K562 (cell line): ENCODE measurements around the gene SORCS2. TPM values are rescaled to one million over a fixed set of nuclear protein-coding genes. Genes with fewer than 3 reads are reported as not detected.

ENCODE experiments used
- ATAC-seq: fragments of 200-7000 bp; cut with Tn5 transposase; 3 replicates; pipeline ENCODE4 v1.9.1; 2020; ENCODE audit warnings: moderate library complexity
- BruUV-seq: library from RNA; stranded (reverse); fragments of 400-500 nt; replicated peaks from 2 replicates; lab custom pipeline; 2021; lab: Mats Ljungman, UMichigan
- CTCF ChIA-PET: fragments of 300-600 bp; formaldehyde crosslinking; extraction: SDS; loops from one replicate; lab custom pipeline; 2021; ENCODE audit warnings: low intra/inter-chr PET ratio; lab: Yijun Ruan, JAX
- POLR2A ChIA-PET: fragments of 300-600, 350-650 bp; sonication (Branson Sonifier 250); formaldehyde crosslinking; extraction: SDS; loops from one replicate; lab custom pipeline; 2021; ENCODE audit warnings: antibody characterized with exemption, inconsistent platforms; lab: Yijun Ruan, JAX
- DNase-seq, 4 experiments: peaks; one replicate each; pipeline versions ENCODE4 v3.0.0 to v3.0.0-alpha.2; 2011 to 2018; ENCODE audit warnings: low spot score in 3 of 4, mixed read lengths in 3 of 4; ENCODE audit errors: extremely low read depth in 1 of 4
- FAIRE-seq: peaks from 2 replicates; lab custom pipeline; 2011; peaks lifted over from hg19 to GRCh38; lab: Jason Lieb, UNC
- H2AFZ ChIP-seq: 2 replicates; pipeline ENCODE4 v1.6.0; 2011; ENCODE audit warnings: low read depth, low read length, control low read depth, inconsistent platforms
- H3K27ac ChIP-seq: fragments of 200-600 bp; 3 replicates; pipeline ENCODE4 v1.8.0; 2011; ENCODE audit warnings: low read depth, mild to moderate bottlenecking, control low read depth, inconsistent platforms, low read length, moderate library complexity, mixed read lengths; ENCODE audit errors: extremely low read depth
- H3K27me3 ChIP-seq, 2 experiments: fragments of 300-600 bp in 1 of 2; 2 replicates in 1 of 2; 3 replicates in 1 of 2; pipeline versions ENCODE4 v1.6.0 to v1.8.0; 2011; ENCODE audit warnings: inconsistent platforms in 2 of 2, low read length in 2 of 2, mild to moderate bottlenecking in 1 of 2, mixed read lengths in 1 of 2, moderate library complexity in 1 of 2; ENCODE audit not compliant: control insufficient read depth in 2 of 2, insufficient read depth in 2 of 2
- H3K36me3 ChIP-seq: fragments of 300-600 bp; 3 replicates; pipeline ENCODE4 v1.8.0; 2011; ENCODE audit warnings: mild to moderate bottlenecking, low read length, inconsistent platforms; ENCODE audit not compliant: control insufficient read depth, insufficient read depth
- H3K4me1 ChIP-seq, 2 experiments: fragments of 200-600 bp in 1 of 2; replicated peaks in 1 of 2; 2 replicates in 1 of 2; 3 replicates in 1 of 2; pipeline versions ENCODE4 v1.5.1 to v1.8.0; 2011; ENCODE audit warnings: inconsistent platforms in 2 of 2, low read length in 2 of 2, mild to moderate bottlenecking in 1 of 2, mixed read lengths in 1 of 2, moderate library complexity in 1 of 2; ENCODE audit not compliant: control insufficient read depth in 2 of 2, insufficient read depth in 2 of 2
- H3K4me2 ChIP-seq: 2 replicates; pipeline ENCODE4 v1.6.1; 2011; ENCODE audit warnings: low read length, control low read depth, inconsistent platforms, mixed read lengths; ENCODE audit not compliant: insufficient read depth
- H3K4me3 ChIP-seq: fragments of 200-600 bp; sonication (generic), shearing (Covaris generic); 2 replicates; pipeline ENCODE4 v1.5.1; 2016; ENCODE audit warnings: control low read depth, inconsistent platforms
- H3K79me2 ChIP-seq: fragments of 200-600 bp; 3 replicates; pipeline ENCODE4 v1.8.0; 2011; ENCODE audit warnings: low read length, inconsistent platforms; ENCODE audit not compliant: control insufficient read depth, insufficient read depth
- H3K9ac ChIP-seq, 2 experiments: 2 replicates each; pipeline versions ENCODE4 v1.6.0 to v1.6.1; 2011; ENCODE audit warnings: low read depth in 2 of 2, low read length in 2 of 2, control low read depth in 1 of 2, inconsistent platforms in 1 of 2, mild to moderate bottlenecking in 1 of 2, mixed read lengths in 1 of 2; ENCODE audit not compliant: insufficient read depth in 1 of 2
- H3K9me1 ChIP-seq: one replicate; pipeline ENCODE4 v1.6.0; 2011; ENCODE audit warnings: inconsistent platforms, mild to moderate bottlenecking, low read length, moderate library complexity; ENCODE audit not compliant: control insufficient read depth, insufficient read depth
- H3K9me3 ChIP-seq: replicated peaks from 2 replicates; pipeline ENCODE4 v1.5.1; 2011; ENCODE audit warnings: low read depth, low read length, inconsistent platforms; ENCODE audit not compliant: control insufficient read depth, insufficient read depth
- H4K20me1 ChIP-seq: replicated peaks from 2 replicates; pipeline ENCODE4 v1.6.1; 2011; ENCODE audit warnings: low read length, inconsistent platforms, mixed read lengths; ENCODE audit not compliant: control insufficient read depth, insufficient read depth
- ATF1 ChIP-seq, 2 experiments: fragments of 450-650 bp in 1 of 2; IDR thresholded peaks; 2 replicates each; pipeline ENCODE4 v1.6.1; 2016; ENCODE audit warnings: missing compliant biosample characterization in 1 of 2, missing genetic modification characterization in 1 of 2
- BRCA1 ChIP-seq, 2 experiments: fragments of 450-650 bp in 1 of 2; sonication (generic) in 1 of 2; formaldehyde crosslinking in 1 of 2; IDR thresholded peaks; 2 replicates each; pipeline versions ENCODE4 v1.5.0 to v1.6.1; 2017 to 2020; ENCODE audit warnings: mild to moderate bottlenecking in 1 of 2, missing genetic modification reagents in 1 of 2
- CXXC5 ChIP-seq: fragments of 250-450 bp; sonication (Bioruptor Pico); IDR thresholded peaks from 2 replicates; pipeline ENCODE4 v1.8.0; 2022; ENCODE audit warnings: inconsistent platforms, mild to moderate bottlenecking, moderate library complexity
- ESRRB ChIP-seq: fragments of 250-450 bp; sonication (Bioruptor Pico); IDR thresholded peaks from 2 replicates; pipeline ENCODE4 v1.5.0; 2020; ENCODE audit warnings: mild to moderate bottlenecking, moderate library complexity, borderline replicate concordance
- HDAC8 ChIP-seq: fragments of 450-650 bp; IDR thresholded peaks from 2 replicates; pipeline ENCODE4 v1.6.1; 2016; ENCODE audit warnings: mild to moderate bottlenecking, missing genetic modification characterization, moderate library complexity, missing compliant biosample characterization
- MEF2A ChIP-seq: IDR thresholded peaks from 2 replicates; pipeline ENCODE4 v1.6.1; 2011; ENCODE audit warnings: low read depth, mild to moderate bottlenecking, low read length, moderate library complexity; ENCODE audit not compliant: control insufficient read depth
- MTA3 ChIP-seq: fragments of 450-650 bp; formaldehyde crosslinking; IDR thresholded peaks from 2 replicates; pipeline ENCODE4 v1.6.1; 2017; ENCODE audit warnings: mild to moderate bottlenecking, borderline replicate concordance
- MYBL2 ChIP-seq, 2 experiments: fragments of 450-650 bp in 1 of 2; sonication (generic) in 1 of 2; formaldehyde crosslinking in 1 of 2; IDR thresholded peaks; 2 replicates each; pipeline versions ENCODE4 v1.6.1 to v1.8.1; 2017 to 2022; ENCODE audit warnings: borderline replicate concordance in 1 of 2, inconsistent platforms in 1 of 2, low read depth in 1 of 2, mild to moderate bottlenecking in 1 of 2, missing genetic modification reagents in 1 of 2, moderate library complexity in 1 of 2
- NCOA4 ChIP-seq: fragments of 450-650 bp; IDR thresholded peaks from 2 replicates; pipeline ENCODE4 v1.6.1; 2018; ENCODE audit warnings: mild to moderate bottlenecking; ENCODE audit not compliant: partially characterized antibody
- NFIC ChIP-seq: fragments of 450-650 bp; IDR thresholded peaks from 2 replicates; pipeline ENCODE4 v1.6.1; 2017; ENCODE audit warnings: mild to moderate bottlenecking, inconsistent platforms
- POU5F1 ChIP-seq: fragments of 150-350 bp; IDR thresholded peaks from 2 replicates; pipeline ENCODE4 v1.6.1; 2014; ENCODE audit warnings: borderline replicate concordance, low read length, low read depth, mild to moderate bottlenecking; ENCODE audit not compliant: partially characterized antibody
- PTTG1 ChIP-seq: fragments of 450-650 bp; IDR thresholded peaks from 2 replicates; pipeline ENCODE4 v1.6.1; 2016; ENCODE audit warnings: low read depth, mild to moderate bottlenecking, missing genetic modification characterization, missing compliant biosample characterization
- RNF219 ChIP-seq: fragments of 250-450 bp; sonication (Bioruptor Pico); IDR thresholded peaks from 2 replicates; pipeline ENCODE4 v1.5.0; 2022; ENCODE audit warnings: mild to moderate bottlenecking
- ZBTB17 ChIP-seq: fragments of 450-650 bp; formaldehyde crosslinking; IDR thresholded peaks from 2 replicates; pipeline ENCODE4 v1.4.0; 2020; ENCODE audit warnings: mild to moderate bottlenecking
- WGBS: fragments of 100-300 bp; shearing (Covaris generic); methylation state at CpG from one replicate; pipeline ENCODE4 v1.1.6; 2016; ENCODE audit warnings: low coverage, mixed read lengths; ENCODE audit not compliant: insufficient coverage; ENCODE audit errors: missing lambda C conversion rate; 5-methylcytosine and 5-hydroxymethylcytosine counted together
- in situ Hi-C: fragments of 300-500 bp; cut with MboI; formaldehyde crosslinking; loops from 4 replicates; pipeline ENCODE4 v1.15.0; 2018; ENCODE audit warnings: inconsistent platforms, mixed read lengths
- intact Hi-C: fragments of 100-400 bp; cut with micrococcal nuclease; formaldehyde crosslinking; loops from 2 replicates; pipeline ENCODE4 v1.14.2; 2022
- polyA plus RNA-seq, 8 experiments: library from polyadenylated mRNA; depleted of rRNA in 4 of 8; stranded (reverse) in 5 of 8; unstranded in 3 of 8; fragments of >200 nt; fragmentation: Nextera tagmentation in 2 of 8; fragmentation: Illumina TruSeq in 1 of 8; extraction: Ambion mirVana in 2 of 8; extraction: Trizol in 1 of 8; gene quantifications; 2 replicates each; pipeline versions ENCODE4 v1.2.1 to v1.2.3, GENCODE V29; 2011 to 2014; ENCODE audit warnings: inconsistent platforms in 1 of 8, missing spikeins in 1 of 8
- total RNA-seq, 7 experiments: library from RNA; depleted of rRNA in 6 of 7; stranded (reverse); fragments of >200 nt in 6 of 7; fragmentation: Illumina TruSeq in 2 of 7; extraction: Trizol in 2 of 7; gene quantifications; 2 replicates each; pipeline versions ENCODE4 v1.2.1 to v1.2.3, GENCODE V29; 2011 to 2021; ENCODE audit warnings: low replicate concordance in 1 of 7

Gene SORCS2
- total and polyA plus RNA-seq, 9 of the 15 experiments (the other 6 are each of a cell fraction or from before 2014, with no cell fraction given), result not detected

- no peak for FAIRE-seq
- ChIA-PET POLR2A (no interaction called here), CTCF (no interaction called here)
- Histone ChIP-seq H3K4me1 (peaks cover 3 to 8% of the 10 kb centered on the region in 2 experiments; a peak in 2 of 5 replicates), H3K4me3 (no peak overlapping the region), H2AFZ (no peak overlapping the region), H3K27me3 (peaks cover 3 to 37% of the 10 kb centered on the region in 2 experiments; a peak in 3 of 5 replicates), H3K36me3 (no peaks in the 10 kb centered on the region), H3K9me3 (no peaks in the 10 kb centered on the region), H3K27ac (no peak overlapping the region), H3K9me1 (no peaks in the 10 kb centered on the region), H3K4me2 (no peak overlapping the region), H3K79me2 (no peaks in the 10 kb centered on the region), H4K20me1 (0 out of 2 replicates have a peak, but pooled peaks cover 5% of the 10 kb centered on the region), H3K9ac (no peak overlapping the region)
- TF ChIP-seq MEF2A (no peak), PTTG1 (tag) (no peak), ATF1 (CRISPR knock-in tag; IDR thresholded peaks at IDR 0.05) (no peak), ATF1 (tag; IDR thresholded peaks at IDR 0.05) (no peak), POU5F1 (no peak), NFIC (no peak), NCOA4 (no peak), RNF219 (CRISPR knock-in tag) (no peak), MTA3 (no peak), BRCA1 (IDR thresholded peaks at IDR 0.05) (no peak), BRCA1 (CRISPR knock-in tag; IDR thresholded peaks at IDR 0.05) (no peak), MYBL2 (IDR thresholded peaks at IDR 0.05; ENCODE audit: low read depth) (no peak), MYBL2 (CRISPR knock-in tag; IDR thresholded peaks at IDR 0.05; ENCODE audit: borderline replicate concordance) (no peak), HDAC8 (tag) (no peak), CXXC5 (CRISPR knock-in tag) (no peak), ESRRB (CRISPR knock-in tag) (no peak), ZBTB17 (no peak)
- DNase-seq, result no peak
- WGBS, result 0% methylated on average over 3 of the region's 3 CpGs
- intact Hi-C loops, result no loop called here
- in situ Hi-C loops, result no loop called here
- no peak for ATAC-seq
- no TSS peak for BruUV-seq
These were observed 460.6 kb downstream of the SORCS2 start for GRCh38 chr4:7652906-7653305.
